Activated CD8-positive, alpha-beta T cell treated with anti-CD3 and anti-CD28 coated beads, Interleukin-2, amount 10 ng/mL, durations not matched to agents 7 days and 5 days (primary cell): ENCODE measurements around the gene GPAT2. TPM values are rescaled to one million over a fixed set of nuclear protein-coding genes. Genes with fewer than 3 reads are reported as not detected.
"Not testable (repeated sequence)": the region's sequence is repeated elsewhere in the genome, so short reads cannot be mapped to it uniquely, and the experiment has no call there.

Source experiments
- ATAC-seq: fragments of 150-1000 bp; cut with Tn5 transposase; one replicate; pipeline ENCODE4 v1.10.0; 2021; ENCODE audit warnings: moderate library complexity
- CTCF ChIA-PET: fragments of 350-600 bp; sonication (Branson Sonifier 250); formaldehyde crosslinking; loops from one replicate; lab custom pipeline; 2021; ENCODE audit warnings: antibody characterized with exemption; lab: Charles Lee
- POLR2A ChIA-PET: fragments of 350-600 bp; sonication (Branson Sonifier 250); formaldehyde crosslinking; loops from one replicate; lab custom pipeline; 2021; ENCODE audit warnings: antibody characterized with exemption; lab: Charles Lee
- DNase-seq: peaks from one replicate; pipeline ENCODE4 v3.0.0-alpha.2; 2020
- H3K27ac Mint-ChIP-seq: one replicate; pipeline ENCODE4 v1.8.0; 2021; ENCODE audit warnings: mild to moderate bottlenecking, mixed read lengths
- H3K27me3 Mint-ChIP-seq: one replicate; pipeline ENCODE4 v1.8.0; 2021; ENCODE audit warnings: low read depth, mixed read lengths
- H3K36me3 Mint-ChIP-seq: one replicate; pipeline ENCODE4 v1.8.0; 2021; ENCODE audit warnings: low read depth, mixed read lengths
- H3K4me1 Mint-ChIP-seq: one replicate; pipeline ENCODE4 v1.8.0; 2021; ENCODE audit warnings: low read depth, mixed read lengths
- H3K4me3 Mint-ChIP-seq: one replicate; pipeline ENCODE4 v1.8.0; 2021; ENCODE audit warnings: mild to moderate bottlenecking, mixed read lengths
- H3K9me3 Mint-ChIP-seq: one replicate; pipeline ENCODE4 v1.8.0; 2022; ENCODE audit warnings: mixed read lengths; ENCODE audit not compliant: insufficient read depth
- total RNA-seq, 2 experiments: library from RNA; stranded (reverse); gene quantifications; one replicate each; pipeline ENCODE4 v1.2.3, GENCODE V29; 2021

GPAT2 gene
- total RNA-seq, 2 experiments from 2014 or later: 4.3 to 4.5 TPM

DNA sequence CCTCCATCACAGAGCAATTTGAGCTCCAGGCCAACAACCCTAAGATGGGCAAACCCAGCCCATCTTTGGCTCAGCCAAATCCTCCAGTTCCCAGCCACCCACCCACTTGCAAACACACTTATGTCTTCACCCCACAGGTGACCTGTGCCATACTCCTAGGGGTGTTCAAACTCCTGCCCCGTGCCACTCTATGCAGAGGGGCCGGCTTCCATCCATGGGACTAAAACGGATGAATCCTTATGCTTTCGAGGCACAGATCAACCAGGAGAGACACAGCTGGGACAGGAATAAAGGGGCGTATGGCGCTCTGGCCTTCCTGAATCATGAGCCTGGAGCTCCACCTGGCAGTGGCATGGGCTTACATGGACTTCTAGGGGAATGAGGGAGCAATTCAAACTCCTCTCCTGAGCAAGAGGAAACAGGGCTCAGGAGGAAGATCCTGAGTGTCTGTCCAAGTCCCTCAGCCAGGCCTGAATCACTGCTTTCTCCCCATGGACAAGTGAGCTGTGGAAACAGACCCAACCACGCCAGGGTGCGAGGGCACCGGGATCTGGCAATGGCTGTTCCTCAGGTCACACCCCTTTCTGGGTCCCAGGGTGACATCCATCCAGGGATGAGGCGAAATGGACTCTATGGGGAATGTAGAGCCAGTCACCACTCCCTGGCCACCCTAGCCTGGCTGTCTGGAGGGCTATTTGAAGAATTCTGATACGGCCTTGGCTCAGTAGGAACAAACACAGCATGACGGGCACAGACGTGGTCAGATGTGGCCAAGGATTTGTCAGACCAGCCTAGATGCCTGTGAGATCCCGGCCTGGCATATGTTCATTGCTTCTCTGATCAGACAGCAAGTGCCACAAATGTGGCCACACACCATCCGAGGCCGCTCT, 36.6 kb upstream of the GPAT2 start:
- H3K27me3 Mint-ChIP-seq, DNase-seq, ATAC-seq, CTCF ChIA-PET, H3K4me1 Mint-ChIP-seq, POLR2A ChIA-PET, H3K27ac Mint-ChIP-seq, H3K9me3 Mint-ChIP-seq, H3K4me3 Mint-ChIP-seq, H3K36me3 Mint-ChIP-seq: not testable (repeated sequence)

DNA sequence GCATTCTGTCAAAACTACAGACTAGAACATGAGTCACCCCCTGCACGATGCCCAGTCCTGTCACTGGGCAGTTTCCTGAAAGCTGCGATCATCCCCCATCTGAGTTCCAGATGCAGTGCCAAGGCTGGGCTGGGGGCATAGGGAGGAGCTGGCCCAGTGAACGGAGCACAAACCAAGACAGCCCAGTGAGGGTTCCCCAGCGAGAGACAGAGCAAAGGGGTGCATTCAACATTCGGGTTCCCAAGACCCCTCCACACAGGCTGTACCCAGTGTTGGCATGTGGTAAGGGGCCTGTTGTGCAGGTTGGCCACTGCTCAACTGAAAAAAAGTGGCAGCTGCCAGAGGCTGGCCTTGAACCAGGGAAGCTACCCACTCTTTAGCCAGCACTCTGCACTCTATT, 35.6 kb upstream of the GPAT2 start:
- H3K4me3 Mint-ChIP-seq, H3K36me3 Mint-ChIP-seq, POLR2A ChIA-PET, H3K9me3 Mint-ChIP-seq, CTCF ChIA-PET, DNase-seq, H3K4me1 Mint-ChIP-seq, ATAC-seq, H3K27me3 Mint-ChIP-seq, H3K27ac Mint-ChIP-seq: not testable (repeated sequence)

DNA sequence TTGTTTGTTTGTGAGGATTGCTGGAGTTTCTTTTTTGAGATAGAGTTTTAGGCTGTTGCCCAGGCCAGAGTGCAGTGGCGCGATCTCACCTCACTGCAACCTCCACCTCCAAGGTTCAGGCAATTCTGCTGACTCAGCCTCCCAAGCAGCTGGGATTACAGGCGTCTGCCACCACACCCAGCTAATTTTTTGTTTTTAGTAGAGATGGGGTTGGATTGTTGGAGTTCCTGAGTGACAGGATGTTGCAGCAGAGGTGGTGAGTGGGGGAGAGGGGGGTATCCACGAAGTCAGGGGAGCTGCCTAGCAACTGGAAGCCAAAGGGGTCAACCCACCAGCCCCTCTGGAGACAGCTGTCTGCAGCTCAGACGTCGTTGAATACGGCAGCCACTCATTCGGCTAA, 35.2 kb upstream of the GPAT2 start:
- H3K27ac Mint-ChIP-seq, H3K4me3 Mint-ChIP-seq, CTCF ChIA-PET, DNase-seq, H3K4me1 Mint-ChIP-seq, H3K9me3 Mint-ChIP-seq, ATAC-seq, POLR2A ChIA-PET, H3K36me3 Mint-ChIP-seq, H3K27me3 Mint-ChIP-seq: not testable (repeated sequence)

DNA sequence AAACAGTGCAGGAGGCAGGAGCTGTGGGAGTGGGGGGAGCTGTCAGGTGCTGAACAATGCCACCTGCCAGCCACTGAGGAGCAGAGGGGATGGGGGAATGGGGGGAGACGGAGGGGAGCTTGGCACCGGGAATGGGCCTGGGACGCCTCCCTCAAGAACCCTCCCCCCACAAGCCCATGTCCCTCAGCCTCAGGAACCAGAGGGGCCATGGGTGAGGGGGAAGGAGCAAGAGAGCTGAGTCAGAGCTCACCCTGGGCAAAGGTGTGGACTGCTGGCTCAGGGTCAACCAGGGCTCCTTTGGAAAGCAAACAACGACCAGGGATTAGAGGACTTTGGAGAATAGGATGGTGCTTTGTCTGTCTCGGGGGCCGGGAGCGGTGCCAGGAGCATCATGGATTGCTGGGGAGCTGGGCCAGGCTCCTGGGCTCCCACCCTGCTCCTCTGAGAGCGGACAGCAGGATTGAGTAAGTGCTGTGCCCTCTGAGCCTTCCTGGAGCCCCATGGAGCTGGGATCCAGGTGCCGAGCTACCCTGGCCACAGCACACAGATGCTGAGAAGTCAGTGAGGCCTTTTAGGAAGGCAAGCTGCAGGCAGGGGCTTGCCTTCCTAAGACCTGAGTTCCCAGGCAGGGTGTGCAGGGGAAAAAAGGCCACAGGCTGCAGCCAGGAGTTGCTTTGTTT, 33.3 kb upstream of the GPAT2 start:
- H3K27ac Mint-ChIP-seq, H3K4me3 Mint-ChIP-seq, H3K9me3 Mint-ChIP-seq, CTCF ChIA-PET, H3K27me3 Mint-ChIP-seq, H3K4me1 Mint-ChIP-seq, ATAC-seq, H3K36me3 Mint-ChIP-seq, DNase-seq: not testable (repeated sequence)
- POLR2A ChIA-PET: interaction anchor here (0.9 kb wide), 1 partner anchor 1578 kb away, joined by 4 read pairs; the partner anchor contains the start of gene COX5B

DNA sequence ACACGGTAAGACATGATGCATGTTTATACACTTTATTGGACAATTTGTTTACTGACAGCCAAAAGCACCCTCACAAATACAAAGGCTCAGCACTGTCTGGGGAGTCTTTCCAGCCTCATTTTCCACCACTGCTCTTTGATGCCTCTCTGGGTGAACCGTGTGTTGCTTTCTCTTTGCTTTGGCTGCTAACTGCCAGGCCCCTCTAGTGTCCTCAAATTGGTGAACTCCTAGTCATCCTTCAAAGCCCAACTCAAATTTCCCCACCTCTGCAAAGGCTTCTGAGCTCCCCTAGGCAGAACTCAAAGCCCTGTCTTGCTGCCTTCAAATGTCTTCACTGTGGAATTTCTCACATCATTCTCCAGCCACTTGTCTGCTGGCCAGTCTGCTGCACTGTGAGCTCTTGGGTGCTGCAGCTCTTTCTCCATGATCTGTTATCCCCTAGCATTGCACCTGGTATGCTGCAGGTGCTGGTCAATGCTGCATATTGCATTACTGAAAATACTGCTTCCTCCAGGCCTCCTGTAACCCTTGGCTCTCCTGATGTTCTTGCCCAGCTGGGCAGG, 32.5 kb upstream of the GPAT2 start:
- H3K4me1 Mint-ChIP-seq, H3K27me3 Mint-ChIP-seq, DNase-seq, H3K4me3 Mint-ChIP-seq, H3K36me3 Mint-ChIP-seq, H3K9me3 Mint-ChIP-seq, H3K27ac Mint-ChIP-seq, ATAC-seq, CTCF ChIA-PET: not testable (repeated sequence)
- POLR2A ChIA-PET: interaction anchor here (0.9 kb wide), 1 partner anchor 1579 kb away, joined by 4 read pairs; the partner anchor contains the start of gene COX5B

DNA sequence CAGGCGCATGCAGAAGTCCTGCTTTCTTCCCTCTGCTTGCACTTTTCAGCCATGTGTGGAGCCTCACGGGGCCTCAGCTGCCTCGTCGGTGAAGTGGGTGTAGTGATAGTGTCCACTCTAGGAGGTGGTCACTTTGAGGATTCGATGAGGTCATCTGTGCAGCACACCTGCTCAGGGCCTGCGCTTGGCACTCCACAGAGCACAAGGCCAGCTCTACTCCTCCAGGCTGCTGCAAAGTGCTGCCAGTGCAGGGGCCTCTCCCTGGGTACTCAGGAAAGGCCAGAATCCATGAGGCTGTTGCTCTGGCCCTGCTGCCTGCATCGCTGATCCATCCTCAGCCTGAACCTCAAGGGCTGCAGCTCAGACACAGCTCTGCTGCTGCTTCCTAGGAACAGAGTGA, 31.8 kb upstream of the GPAT2 start:
- H3K36me3 Mint-ChIP-seq, CTCF ChIA-PET, H3K27ac Mint-ChIP-seq, H3K4me1 Mint-ChIP-seq, H3K4me3 Mint-ChIP-seq, H3K27me3 Mint-ChIP-seq, DNase-seq, ATAC-seq, H3K9me3 Mint-ChIP-seq, POLR2A ChIA-PET: not testable (repeated sequence)

DNA sequence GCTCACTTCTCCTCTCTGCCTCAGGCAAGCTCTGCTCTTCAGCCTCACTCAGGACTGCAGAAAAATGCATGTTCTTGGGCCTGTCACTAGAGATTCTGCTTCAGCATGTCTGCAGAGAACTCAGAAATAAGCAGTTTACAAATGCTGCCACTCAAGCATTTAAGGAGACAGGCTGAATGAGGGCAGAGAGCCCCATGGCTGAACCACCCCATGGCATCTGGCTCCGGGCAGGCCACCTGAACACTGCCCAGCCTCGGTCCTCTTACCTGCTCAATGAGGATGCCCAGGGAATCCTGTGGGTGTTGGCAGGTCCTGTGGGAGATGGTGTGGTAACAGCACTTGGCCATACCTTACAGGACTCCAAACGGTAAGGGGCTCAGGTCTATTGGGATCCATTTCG, 31.2 kb upstream of the GPAT2 start:
- H3K4me1 Mint-ChIP-seq, H3K27ac Mint-ChIP-seq, H3K27me3 Mint-ChIP-seq, H3K4me3 Mint-ChIP-seq, CTCF ChIA-PET, ATAC-seq, H3K9me3 Mint-ChIP-seq, DNase-seq, H3K36me3 Mint-ChIP-seq: not testable (repeated sequence)
- POLR2A ChIA-PET: interaction anchor here (1.3 kb wide), 1 partner anchor 1580 kb away, joined by 7 read pairs; the partner anchor contains the start of gene COX5B

DNA sequence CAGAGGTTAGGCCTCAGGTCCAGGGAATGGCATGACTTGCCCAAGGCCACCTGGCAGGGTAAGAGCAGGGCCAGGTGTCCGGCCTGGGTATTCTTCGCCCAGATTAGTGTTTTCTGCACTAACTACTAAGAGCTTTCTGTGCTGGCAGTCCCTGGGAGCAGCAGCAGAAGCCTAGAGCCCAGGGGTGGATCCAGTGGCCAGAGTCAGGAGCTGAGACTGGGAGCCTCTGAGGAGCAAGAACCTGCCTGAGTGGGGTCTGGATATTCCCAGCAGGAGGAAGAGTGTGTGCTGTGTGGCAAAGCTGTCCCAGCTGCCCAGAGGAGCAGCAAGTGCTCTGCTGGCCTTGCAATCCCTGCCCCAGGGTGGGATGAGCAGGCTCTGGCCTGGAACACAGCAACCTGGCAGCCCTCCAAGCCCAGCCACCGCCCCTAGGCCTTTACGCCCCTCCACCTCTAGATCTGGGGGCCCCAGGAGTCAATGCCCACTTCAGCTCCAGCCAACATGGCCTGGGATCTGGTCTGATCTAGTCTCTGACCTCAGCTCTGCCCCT, 30.7 kb upstream of the GPAT2 start:
- DNase-seq: no peak
- Mint-ChIP-seq H3K9me3 (no peaks in the 10 kb centered on the region), H3K4me1 (peaks cover 5% of the 10 kb centered on the region), H3K36me3 (no peaks in the 10 kb centered on the region), H3K27ac (no peak overlapping the region), H3K27me3 (no peaks in the 10 kb centered on the region), H3K4me3 (no peak overlapping the region)
- POLR2A ChIA-PET: interaction anchor here (1.3 kb wide), 1 partner anchor 1581 kb away, joined by 7 read pairs; the partner anchor contains the start of gene COX5B
- ATAC-seq: no peak
- CTCF ChIA-PET: no interaction called here

DNA sequence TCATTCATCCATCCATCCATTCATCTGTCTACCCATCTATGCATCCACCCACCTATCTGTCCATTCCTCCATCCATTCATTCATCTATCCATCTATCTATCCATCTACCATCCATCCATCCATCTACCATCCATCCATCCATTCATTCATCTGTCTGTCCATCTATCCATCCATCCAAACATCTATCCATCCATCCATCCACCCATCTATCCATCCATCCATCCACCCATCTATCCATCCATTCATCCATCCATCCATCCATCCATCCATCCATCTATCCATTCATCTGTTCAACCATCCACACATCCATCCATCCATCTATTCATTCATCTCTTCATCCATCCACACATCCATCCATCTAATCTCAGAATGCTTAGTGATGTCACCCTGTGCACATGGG, 30.0 kb upstream of the GPAT2 start:
- H3K27me3 Mint-ChIP-seq, ATAC-seq, DNase-seq, H3K9me3 Mint-ChIP-seq, H3K27ac Mint-ChIP-seq, H3K36me3 Mint-ChIP-seq, H3K4me3 Mint-ChIP-seq, CTCF ChIA-PET, H3K4me1 Mint-ChIP-seq: not testable (repeated sequence)
- POLR2A ChIA-PET: interaction anchor here (1.3 kb wide), 1 partner anchor 1581 kb away, joined by 7 read pairs; the partner anchor contains the start of gene COX5B

DNA sequence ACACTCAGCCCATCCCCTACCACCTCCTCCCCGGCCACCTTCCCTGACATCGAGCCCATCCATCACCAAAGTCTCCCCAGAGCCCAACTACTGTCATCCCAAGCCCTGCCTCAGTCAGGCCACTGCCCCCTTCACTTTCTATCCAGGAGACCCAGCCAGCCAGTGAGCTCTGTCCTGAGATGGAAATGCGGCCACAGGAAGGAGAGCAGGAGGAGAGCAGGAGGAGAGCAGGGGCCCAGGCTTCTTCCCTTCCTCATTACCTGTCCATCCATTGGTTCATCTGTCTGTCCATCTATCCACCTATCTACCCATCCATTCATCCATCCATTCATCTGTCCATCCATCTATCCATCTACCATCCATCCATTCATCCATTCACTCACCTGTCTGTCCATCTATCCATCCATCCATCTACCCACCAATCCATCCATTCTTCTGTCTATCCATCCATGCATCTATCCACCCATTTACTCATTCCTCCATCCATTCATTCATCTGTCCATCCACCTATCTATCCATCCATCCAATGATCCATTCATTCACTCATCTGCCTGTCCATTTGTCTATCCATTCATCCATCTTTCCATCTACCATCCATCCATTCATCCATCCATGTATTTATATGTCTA, 29.4 kb upstream of the GPAT2 start:
- POLR2A ChIA-PET, H3K27me3 Mint-ChIP-seq, H3K27ac Mint-ChIP-seq, H3K4me3 Mint-ChIP-seq, H3K9me3 Mint-ChIP-seq, DNase-seq, H3K4me1 Mint-ChIP-seq, ATAC-seq, H3K36me3 Mint-ChIP-seq: not testable (repeated sequence)
- CTCF ChIA-PET: interaction anchor here (0.7 to 0.9 kb wide), 2 partner anchors 53 to 1634 kb away, joined by 3 read pairs; no protein-coding TSS in a partner anchor
